ENCODE data around the gene ZNF592. TPM values are rescaled to one million over a fixed set of nuclear protein-coding genes. Genes with fewer than 3 reads are reported as not detected.

The ZNF592 gene
- total RNA-seq, 3 donors from 2014 or later = 29.4 to 35.3 (median 33.4) TPM

DNA sequence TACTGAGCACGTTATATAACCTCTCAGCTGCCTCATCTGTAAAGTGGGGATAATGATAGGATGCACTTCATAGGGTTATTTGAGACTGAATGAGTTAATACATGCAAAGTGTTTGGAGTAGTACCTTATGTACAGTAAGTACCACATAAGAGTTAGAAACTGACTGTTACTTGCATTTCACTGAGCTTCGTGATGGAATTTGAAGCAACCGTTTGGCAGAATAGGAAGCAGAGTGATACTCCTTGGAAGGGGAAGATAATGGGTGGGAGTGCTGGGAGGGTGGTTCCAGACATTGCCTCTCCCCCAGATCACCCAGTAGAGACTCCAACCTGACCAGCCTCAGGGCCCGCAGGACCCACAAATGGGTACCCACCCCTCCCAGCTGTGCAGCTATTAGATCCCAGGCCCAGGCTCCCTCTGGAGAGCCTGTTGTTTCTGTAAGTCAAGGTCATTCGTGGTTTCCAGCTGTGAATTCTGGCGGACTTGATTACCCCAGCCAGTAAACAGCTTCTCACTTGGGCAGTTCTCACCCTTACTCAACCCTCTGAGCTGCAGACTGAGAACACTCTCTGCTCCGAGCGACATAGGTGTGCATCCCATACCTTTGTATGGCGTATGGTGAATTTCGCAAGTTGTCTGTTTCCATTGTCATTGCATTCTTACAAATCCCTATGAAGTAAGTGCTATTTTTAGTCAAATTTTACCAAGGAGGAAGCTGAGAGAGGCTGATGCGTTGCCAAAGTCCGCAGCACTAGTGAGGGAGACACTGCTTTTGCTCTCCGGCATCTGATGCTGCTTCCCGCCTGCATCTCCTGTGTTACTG, 79.9 kb downstream of the ZNF592 start:
- ATAC-seq (no peak), DNase-seq (no peak)
- no peak overlapping the region for H3K4me3 ChIP-seq
- no peaks in the 10 kb centered on the region for H3K4me1 ChIP-seq (ENCODE audit: low read depth)
- intact Hi-C loops (cut with DNase I, micrococcal nuclease) = loop anchor here in 1 of 2 donors (10.0 kb wide), 1 partner anchor 97 kb away; no protein-coding TSS in a partner anchor
- H3K36me3 ChIP-seq (ENCODE audit: low read depth) = no peaks in the 10 kb centered on the region
- H3K9me3 ChIP-seq = no peaks in the 10 kb centered on the region
- TF ChIP-seq, protein P1, sequence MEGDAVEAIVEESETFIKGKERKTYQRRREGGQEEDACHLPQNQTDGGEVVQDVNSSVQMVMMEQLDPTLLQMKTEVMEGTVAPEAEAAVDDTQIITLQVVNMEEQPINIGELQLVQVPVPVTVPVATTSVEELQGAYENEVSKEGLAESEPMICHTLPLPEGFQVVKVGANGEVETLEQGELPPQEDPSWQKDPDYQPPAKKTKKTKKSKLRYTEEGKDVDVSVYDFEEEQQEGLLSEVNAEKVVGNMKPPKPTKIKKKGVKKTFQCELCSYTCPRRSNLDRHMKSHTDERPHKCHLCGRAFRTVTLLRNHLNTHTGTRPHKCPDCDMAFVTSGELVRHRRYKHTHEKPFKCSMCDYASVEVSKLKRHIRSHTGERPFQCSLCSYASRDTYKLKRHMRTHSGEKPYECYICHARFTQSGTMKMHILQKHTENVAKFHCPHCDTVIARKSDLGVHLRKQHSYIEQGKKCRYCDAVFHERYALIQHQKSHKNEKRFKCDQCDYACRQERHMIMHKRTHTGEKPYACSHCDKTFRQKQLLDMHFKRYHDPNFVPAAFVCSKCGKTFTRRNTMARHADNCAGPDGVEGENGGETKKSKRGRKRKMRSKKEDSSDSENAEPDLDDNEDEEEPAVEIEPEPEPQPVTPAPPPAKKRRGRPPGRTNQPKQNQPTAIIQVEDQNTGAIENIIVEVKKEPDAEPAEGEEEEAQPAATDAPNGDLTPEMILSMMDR (IDR thresholded peaks at IDR 0.05) = no peak

DNA sequence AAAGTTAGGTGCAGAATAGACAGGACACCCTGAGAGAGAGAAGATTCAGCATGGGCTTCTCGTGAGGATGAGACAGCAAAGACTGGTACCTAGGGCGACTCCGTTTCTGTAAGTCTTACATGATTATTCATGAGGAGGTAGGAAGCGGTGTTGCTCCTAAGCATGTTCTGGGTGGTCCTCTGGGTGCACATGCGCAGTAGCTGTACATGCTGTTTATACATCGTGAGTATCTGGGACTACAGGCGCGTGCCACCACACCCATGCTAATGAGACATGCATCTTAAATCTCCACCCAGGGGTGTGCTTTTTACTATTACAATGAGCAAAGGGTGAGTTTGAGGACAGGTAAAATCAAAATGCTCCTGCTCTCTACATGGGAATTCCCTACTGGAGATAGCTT, 81.0 kb downstream of the ZNF592 start:
- intact Hi-C loops (cut with DNase I, micrococcal nuclease) = loop anchor here in 1 of 2 donors (10.0 kb wide), 1 partner anchor 95 kb away; no protein-coding TSS in a partner anchor
- no peak for ATAC-seq
- TF ChIP-seq, protein P1 (IDR thresholded peaks at IDR 0.05) = no peak

DNA sequence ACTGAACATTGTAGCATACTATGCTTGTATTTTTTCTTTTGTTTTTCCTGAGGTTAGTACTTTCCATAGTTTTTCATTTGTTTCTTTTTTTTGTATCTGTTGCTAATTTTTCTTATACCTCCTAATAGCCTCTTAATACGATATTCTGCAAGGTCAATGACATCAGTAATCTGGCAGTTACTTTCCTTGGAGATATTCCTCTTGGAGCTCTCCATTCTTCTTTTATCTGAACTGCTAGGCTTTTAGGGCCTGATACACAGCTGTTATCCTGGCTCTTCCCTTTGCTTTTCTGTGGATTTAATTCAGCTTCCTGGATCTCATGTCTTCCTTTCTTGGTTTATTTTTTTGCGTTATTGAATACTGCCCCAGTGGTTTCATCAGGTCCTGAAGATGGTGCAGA, 81.6 kb downstream of the ZNF592 start:
- Histone ChIP-seq H3K4me1 (ENCODE audit: low read depth) (no peaks in the 10 kb centered on the region), H3K9me3 (no peaks in the 10 kb centered on the region), H3K36me3 (ENCODE audit: low read depth) (no peaks in the 10 kb centered on the region), H3K4me3 (no peak overlapping the region)
- no peak for DNase-seq
- TF ChIP-seq, protein P1 (IDR thresholded peaks at IDR 0.05) = no peak
- no peak for ATAC-seq
- intact Hi-C loops (cut with DNase I, micrococcal nuclease) = no loop called here

More for the DNA sequence above, 81.0 kb downstream of the ZNF592 start:
- Histone ChIP-seq H3K9me3 (no peaks in the 10 kb centered on the region), H3K4me3 (no peak overlapping the region), H3K36me3 (ENCODE audit: low read depth) (no peaks in the 10 kb centered on the region), H3K4me1 (ENCODE audit: low read depth) (no peaks in the 10 kb centered on the region)
- no peak for DNase-seq

DNA sequence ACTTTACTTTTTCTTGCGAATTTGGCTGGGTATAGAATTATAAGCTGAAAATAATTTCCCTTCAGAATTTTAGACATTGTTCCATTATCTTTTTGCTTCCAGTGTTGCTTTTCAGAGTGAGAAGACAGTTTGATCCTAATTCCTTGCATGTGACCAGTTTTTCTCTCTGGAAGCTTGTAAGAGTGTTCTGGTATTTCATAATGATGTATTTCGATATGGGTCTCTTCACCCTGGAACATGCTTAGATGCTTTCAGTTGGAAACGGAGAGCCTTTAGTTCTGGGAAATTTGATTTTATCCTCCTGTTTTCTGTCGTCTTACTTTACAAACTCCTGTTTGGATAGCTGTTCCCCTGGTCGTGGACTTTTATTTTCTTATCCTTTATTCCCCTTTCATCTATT, 82.6 kb downstream of the ZNF592 start:
- no peaks in the 10 kb centered on the region for H3K4me1 ChIP-seq (ENCODE audit: low read depth)
- no peaks in the 10 kb centered on the region for H3K9me3 ChIP-seq
- no peak overlapping the region for H3K4me3 ChIP-seq
- intact Hi-C loops (cut with DNase I, micrococcal nuclease) = no loop called here
- TF ChIP-seq, protein P1 (IDR thresholded peaks at IDR 0.05) = no peak
- ATAC-seq (no peak), DNase-seq (no peak)
- H3K36me3 ChIP-seq (ENCODE audit: low read depth) = no peaks in the 10 kb centered on the region

DNA sequence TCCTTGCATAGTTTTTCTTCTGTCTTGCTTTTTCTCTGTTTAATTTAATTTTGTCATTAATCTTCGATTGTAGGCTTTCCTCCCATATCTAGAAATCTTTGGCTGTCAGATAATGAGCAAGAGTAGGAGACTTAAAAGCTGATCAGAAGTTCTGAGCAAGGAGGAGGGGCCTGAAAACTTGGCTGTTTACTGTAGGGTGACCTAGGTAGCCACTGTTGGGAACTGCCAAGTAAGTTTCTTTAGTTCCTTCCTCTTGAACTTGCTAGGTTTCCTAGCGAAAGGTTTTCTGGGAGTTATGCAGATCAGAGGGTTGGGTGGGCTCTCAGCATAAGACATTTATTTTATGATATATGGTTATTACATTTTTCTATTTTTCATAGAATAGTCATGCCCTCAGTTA, 83.2 kb downstream of the ZNF592 start:
- no peaks in the 10 kb centered on the region for H3K36me3 ChIP-seq (ENCODE audit: low read depth)
- H3K4me1 ChIP-seq (ENCODE audit: low read depth) = no peaks in the 10 kb centered on the region
- TF ChIP-seq, protein P1 (IDR thresholded peaks at IDR 0.05) = no peak
- no peak overlapping the region for H3K4me3 ChIP-seq
- intact Hi-C loops (cut with DNase I, micrococcal nuclease) = no loop called here
- H3K9me3 ChIP-seq = no peaks in the 10 kb centered on the region
- no peak for DNase-seq
- no peak for ATAC-seq

Data from mucosa of descending colon (tissue), 3 donors.